ENCODE measurements around the gene PKP4.

The PKP4 gene

GRCh38 chr2:158716121-158716791 lies 259.5 kb downstream of the PKP4 start:
- DNase-seq (ENCODE audit: low read depth in 3 of 3) = no peak

- no peak for DNase-seq (ENCODE audit: low read depth in 3 of 3)
Observed at GRCh38 chr2:158716921-158717320, 260.2 kb downstream of the PKP4 start.

DNA sequence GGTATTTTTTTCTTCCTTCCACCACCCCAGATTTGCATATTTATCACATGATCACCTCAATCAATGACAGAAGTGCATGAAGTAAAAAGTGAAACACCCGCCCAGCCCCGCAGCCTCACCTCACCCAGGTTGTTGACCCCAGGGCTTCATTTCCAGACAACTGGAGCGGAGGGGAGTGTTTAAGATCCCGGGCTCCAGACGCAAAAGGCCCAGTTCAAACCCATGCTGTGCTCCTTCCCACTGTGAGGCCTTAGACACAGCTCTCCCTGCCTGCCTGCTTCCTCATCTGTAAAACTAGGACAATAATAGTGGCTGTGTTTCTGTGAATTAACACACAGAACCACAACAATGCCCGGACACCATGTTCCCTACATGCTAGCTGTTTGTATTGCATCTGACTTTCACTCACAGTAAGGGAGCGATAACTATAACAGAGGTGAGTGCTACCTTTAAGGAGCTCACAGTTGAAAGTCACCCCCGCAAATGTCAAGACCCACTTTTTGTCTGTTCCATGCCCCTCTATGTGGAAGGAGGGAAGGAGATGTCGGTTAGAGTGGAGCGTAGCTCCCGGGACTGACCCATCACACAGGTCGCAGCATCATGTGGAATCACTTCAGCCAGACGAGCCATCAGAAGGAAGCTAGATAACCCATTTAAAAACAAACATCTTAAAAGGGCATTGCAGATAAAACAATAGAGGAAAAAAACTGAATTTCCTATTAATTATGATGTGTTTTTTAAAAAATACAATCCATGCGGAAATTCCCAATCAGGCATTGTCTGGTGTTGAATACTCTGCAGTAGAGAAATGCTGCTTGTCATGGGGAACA lies 260.8 kb downstream of the PKP4 start:
- DNase-seq (ENCODE audit: low read depth in 3 of 3) = no peak

DNA sequence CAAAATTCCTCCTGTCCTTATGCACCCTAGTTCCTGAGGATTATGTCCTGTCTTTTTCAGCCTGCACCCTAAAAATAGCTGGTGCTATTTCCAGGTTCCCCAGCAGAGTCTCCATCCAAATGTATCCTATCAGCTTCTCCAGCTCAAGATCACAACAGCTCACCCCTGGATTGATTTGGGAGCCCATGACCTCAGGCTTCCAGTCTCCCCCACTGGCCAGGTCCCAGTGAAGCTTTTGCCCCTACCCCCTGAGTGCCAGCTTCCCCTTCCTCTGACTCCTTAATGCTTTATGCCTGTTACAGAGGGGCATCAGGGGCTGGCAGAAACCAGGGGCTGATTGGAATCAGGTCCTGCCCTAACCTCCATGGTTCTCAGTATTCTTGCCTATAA lies 261.4 kb downstream of the PKP4 start:
- DNase-seq (ENCODE audit: low read depth in 3 of 3) = no peak

- no peak for DNase-seq (ENCODE audit: low read depth in 3 of 3)
Observed at GRCh38 chr2:158718851-158719250, 262.1 kb downstream of the PKP4 start.

DNA sequence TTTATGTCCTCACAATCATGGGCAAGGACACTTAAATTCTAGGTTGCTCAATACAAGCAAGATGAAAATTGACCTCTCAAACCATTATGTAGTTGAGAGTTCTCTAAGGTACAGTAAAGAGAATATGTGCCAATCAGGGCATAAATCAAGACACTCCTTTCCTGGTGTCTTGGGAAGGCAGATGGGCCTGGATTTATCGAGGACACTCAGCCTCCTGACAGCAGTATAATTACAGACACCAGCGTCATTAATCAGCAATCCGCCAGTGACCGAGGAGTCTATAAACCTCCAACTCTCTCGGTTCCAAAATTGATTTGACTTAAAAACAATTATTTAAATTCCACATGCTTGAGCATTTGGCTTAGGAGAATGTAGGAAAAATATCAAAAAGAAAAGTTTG lies 262.7 kb downstream of the PKP4 start:
- DNase-seq (ENCODE audit: low read depth in 3 of 3) = no peak

GRCh38 chr2:158722266-158723105 lies 265.7 kb downstream of the PKP4 start:
- no peak for DNase-seq (ENCODE audit: low read depth in 3 of 3)

- DNase-seq (ENCODE audit: low read depth in 3 of 3) = no peak
Observed at GRCh38 chr2:158723181-158723838, 266.6 kb downstream of the PKP4 start.

- no peak for DNase-seq (ENCODE audit: low read depth in 3 of 3)
Observed at GRCh38 chr2:158723921-158724802, 267.4 kb downstream of the PKP4 start.

- DNase-seq (ENCODE audit: low read depth in 3 of 3) = no peak
Observed at GRCh38 chr2:158724803-158725381, 268.1 kb downstream of the PKP4 start.

DNA sequence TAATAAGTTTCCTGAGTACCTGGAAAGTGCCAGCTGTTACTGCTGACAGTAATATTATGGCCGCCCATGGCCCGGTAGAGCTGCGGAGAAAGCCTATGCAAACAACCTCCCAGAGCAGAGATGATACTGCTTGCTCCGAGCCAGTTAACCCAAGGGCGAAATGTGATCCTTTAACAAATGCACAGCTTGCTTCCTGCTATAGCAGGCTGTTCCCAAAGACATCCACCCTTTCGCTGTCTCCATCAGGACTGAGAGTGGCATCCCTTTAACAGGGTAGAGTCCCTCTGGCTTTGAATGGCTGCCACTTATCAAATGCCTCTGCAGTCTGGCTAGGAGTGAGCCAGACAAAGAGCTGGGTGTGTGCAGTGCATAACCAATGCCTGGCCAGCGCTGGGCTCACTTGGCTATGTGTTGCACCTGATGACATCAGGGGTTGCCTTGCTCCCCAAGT lies 268.7 kb downstream of the PKP4 start:
- no peak for DNase-seq (ENCODE audit: low read depth in 3 of 3)

DNA sequence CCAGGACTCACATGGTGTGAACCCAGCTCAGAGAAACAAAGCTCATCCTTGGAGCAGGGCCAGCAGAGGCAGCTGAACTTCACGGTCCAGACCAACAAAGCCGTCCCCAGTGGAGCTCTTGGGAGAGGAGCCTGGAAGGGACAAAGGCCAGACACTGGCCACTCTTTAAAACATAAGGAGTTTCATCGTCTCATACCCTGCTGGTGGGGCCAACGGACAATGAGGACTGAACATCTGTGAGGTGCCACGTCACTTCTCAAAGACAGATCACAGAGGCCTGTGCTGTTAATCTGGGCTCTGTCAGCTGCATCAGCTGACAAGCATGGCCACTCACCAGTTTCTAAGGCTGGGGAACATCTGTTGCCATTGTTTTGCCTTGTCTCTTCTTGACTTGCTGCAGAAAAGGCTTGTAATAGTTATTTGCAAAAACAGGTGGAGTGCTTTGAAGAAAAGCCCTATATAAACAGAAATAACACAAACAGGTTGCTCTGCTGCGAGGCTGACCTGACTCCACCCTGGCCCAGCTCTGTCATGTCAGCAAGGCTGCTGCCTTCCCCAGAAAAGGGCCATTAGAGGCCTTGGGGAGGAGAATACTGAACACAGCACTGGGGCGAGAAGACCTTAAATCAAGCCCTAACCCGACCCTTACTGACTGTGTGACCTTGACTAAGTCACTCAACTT lies 270.3 kb downstream of the PKP4 start:
- no peak for DNase-seq (ENCODE audit: low read depth in 3 of 3)

GRCh38 chr2:158728422-158728821 lies 271.7 kb downstream of the PKP4 start:
- no peak for DNase-seq (ENCODE audit: low read depth in 3 of 3)

- no peak for DNase-seq (ENCODE audit: low read depth in 3 of 3)
Observed at GRCh38 chr2:158729451-158729850, 272.7 kb downstream of the PKP4 start.

- DNase-seq (ENCODE audit: low read depth in 3 of 3) = no peak
Observed at GRCh38 chr2:158729873-158730620, 273.3 kb downstream of the PKP4 start.

- DNase-seq (ENCODE audit: low read depth in 3 of 3) = no peak
Observed at GRCh38 chr2:158730621-158731140, 273.9 kb downstream of the PKP4 start.

- no peak for DNase-seq (ENCODE audit: low read depth in 3 of 3)
Observed at GRCh38 chr2:158731386-158731785, 274.6 kb downstream of the PKP4 start.

Data from stimulated activated CD4-positive, alpha-beta T cell treated with anti-CD3 and anti-CD28 coated beads, TNF-alpha, amount 100 ng/mL, for 24 hours (primary cell).